Skin of body (tissue), 2 donors: ENCODE data around the gene GNAZ. TPM values are rescaled to one million over a fixed set of nuclear protein-coding genes. Genes with fewer than 3 reads are reported as not detected.

ENCODE experiments used
- DNase-seq: peaks from one replicate; lab custom pipeline; 2025; lab: John Stamatoyannopoulos, UW
- total RNA-seq: library from RNA; depleted of rRNA; stranded (reverse); fragments of >200 nt; gene quantifications from one replicate; pipeline ENCODE4 v1.2.3, GENCODE V29; 2014

Gene GNAZ
- total RNA-seq, 1 donor from 2014 or later, result 1.8 TPM

- no peak for DNase-seq
Observed at GRCh38 chr22:23152238-23153114, 82.2 kb downstream of the GNAZ start.

- no peak for DNase-seq
Observed at GRCh38 chr22:23153994-23154393, 83.7 kb downstream of the GNAZ start.

- DNase-seq, result no peak
Observed at GRCh38 chr22:23154461-23154860, 84.1 kb downstream of the GNAZ start.

GRCh38 chr22:23155143-23155542, 84.8 kb downstream of the GNAZ start:
- no peak for DNase-seq

GRCh38 chr22:23155831-23156230, 85.5 kb downstream of the GNAZ start:
- no peak for DNase-seq

- DNase-seq, result no peak
Observed at GRCh38 chr22:23156286-23156685, 86.0 kb downstream of the GNAZ start.

- no peak for DNase-seq
Observed at GRCh38 chr22:23157560-23158515, 87.5 kb downstream of the GNAZ start.

- DNase-seq, result no peak
Observed at GRCh38 chr22:23158516-23159290, 88.4 kb downstream of the GNAZ start.

- DNase-seq, result no peak
Observed at GRCh38 chr22:23159291-23159630, 88.9 kb downstream of the GNAZ start.

GRCh38 chr22:23161029-23161428, 90.7 kb downstream of the GNAZ start:
- DNase-seq, result no peak

- no peak for DNase-seq
Observed at GRCh38 chr22:23161574-23161973, 91.3 kb downstream of the GNAZ start.

- DNase-seq, result no peak
Observed at GRCh38 chr22:23163665-23164064, 93.3 kb downstream of the GNAZ start.

GRCh38 chr22:23164091-23164490, 93.8 kb downstream of the GNAZ start:
- DNase-seq, result no peak

GRCh38 chr22:23166042-23166831, 95.9 kb downstream of the GNAZ start:
- DNase-seq, result no peak

- no peak for DNase-seq
Observed at GRCh38 chr22:23166841-23167616, 96.7 kb downstream of the GNAZ start.

GRCh38 chr22:23168391-23169042, 98.2 kb downstream of the GNAZ start:
- no peak for DNase-seq

GRCh38 chr22:23169043-23169406, 98.7 kb downstream of the GNAZ start:
- no peak for DNase-seq
